ENCODE measurements around the gene FFAR1. TPM values are rescaled to one million over a fixed set of nuclear protein-coding genes. Genes with fewer than 3 reads are reported as not detected.
"Not testable (repeated sequence)": the region's sequence is repeated elsewhere in the genome, so short reads cannot be mapped to it uniquely, and the experiment has no call there.

Gene FFAR1
- total RNA-seq, 1 experiment from 2014 or later, result 0.44 TPM

DNA sequence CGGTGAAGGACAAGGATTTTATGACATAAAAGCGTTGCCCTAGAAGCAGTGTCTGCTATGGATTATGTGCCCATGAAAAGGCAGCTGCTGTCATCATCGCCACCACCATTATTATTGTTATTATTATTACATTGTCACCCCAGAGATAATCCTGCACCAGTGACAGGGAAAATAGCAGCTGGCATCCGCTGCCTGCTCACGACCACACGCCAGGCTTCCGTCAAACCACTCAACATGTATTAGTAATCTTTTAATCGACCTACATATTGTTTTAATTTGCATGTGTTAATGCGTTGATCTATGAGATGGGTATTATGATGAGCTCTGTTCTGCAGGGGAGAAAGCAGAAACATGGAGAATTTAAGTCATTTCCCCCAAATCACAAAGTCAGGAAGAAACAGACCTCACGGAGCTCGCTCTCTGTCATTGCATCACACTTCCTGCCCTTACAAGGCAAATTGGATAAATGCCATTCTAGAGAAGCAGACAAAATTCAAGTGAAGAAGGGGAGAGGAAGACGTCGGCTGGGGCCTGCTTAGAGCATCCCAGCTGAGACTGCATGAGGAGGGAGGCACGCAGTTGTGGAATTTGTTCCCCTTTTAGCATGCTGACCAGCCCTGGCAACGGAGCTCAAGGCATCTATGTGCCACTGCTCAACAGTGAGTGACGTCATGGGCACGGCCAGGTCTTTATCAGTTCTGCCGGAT is 10.3 kb downstream of the FFAR1 start, which contains the start of gene FFAR3:
FFAR3 (plus strand) TSS at position 594 of the 707 bp plus-strand sequence. CDS start 431 bp downstream, outside the sequence.
- H2AFZ ChIP-seq, result no peak within 1 kb of the TSS
- H3K4me1 ChIP-seq (replicated peaks; ENCODE audit: insufficient read depth), result no peaks in the 10 kb centered on the region
- H4K20me1 ChIP-seq (ENCODE audit: insufficient read depth), result no peaks in the 10 kb centered on the region
- intact Hi-C loops (cut with micrococcal nuclease; ENCODE audit: unreplicated experiment), result loop anchor here (10.0 kb wide), 1 partner anchor 213 kb away; the partner anchor contains the start of gene FXYD7
- no peak within 1 kb of the TSS for H3K27ac ChIP-seq
- H3K4me3 ChIP-seq, result no peak within 1 kb of the TSS
- TF ChIP-seq EZH2 (IDR thresholded peaks at IDR 0.05; ENCODE audit: low read depth), result no peak
- TF ChIP-seq, protein P1, sequence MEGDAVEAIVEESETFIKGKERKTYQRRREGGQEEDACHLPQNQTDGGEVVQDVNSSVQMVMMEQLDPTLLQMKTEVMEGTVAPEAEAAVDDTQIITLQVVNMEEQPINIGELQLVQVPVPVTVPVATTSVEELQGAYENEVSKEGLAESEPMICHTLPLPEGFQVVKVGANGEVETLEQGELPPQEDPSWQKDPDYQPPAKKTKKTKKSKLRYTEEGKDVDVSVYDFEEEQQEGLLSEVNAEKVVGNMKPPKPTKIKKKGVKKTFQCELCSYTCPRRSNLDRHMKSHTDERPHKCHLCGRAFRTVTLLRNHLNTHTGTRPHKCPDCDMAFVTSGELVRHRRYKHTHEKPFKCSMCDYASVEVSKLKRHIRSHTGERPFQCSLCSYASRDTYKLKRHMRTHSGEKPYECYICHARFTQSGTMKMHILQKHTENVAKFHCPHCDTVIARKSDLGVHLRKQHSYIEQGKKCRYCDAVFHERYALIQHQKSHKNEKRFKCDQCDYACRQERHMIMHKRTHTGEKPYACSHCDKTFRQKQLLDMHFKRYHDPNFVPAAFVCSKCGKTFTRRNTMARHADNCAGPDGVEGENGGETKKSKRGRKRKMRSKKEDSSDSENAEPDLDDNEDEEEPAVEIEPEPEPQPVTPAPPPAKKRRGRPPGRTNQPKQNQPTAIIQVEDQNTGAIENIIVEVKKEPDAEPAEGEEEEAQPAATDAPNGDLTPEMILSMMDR (conservative IDR thresholded peaks at IDR 0.05), result no peak
- H3K9me3 ChIP-seq (ENCODE audit: insufficient read depth, low read depth), result no peaks in the 10 kb centered on the region
- no TSS peak for BruUV-seq (replicated peaks)
- no peak for DNase-seq
- H3K79me2 ChIP-seq (ENCODE audit: low read depth), result no peaks in the 10 kb centered on the region
- H3K4me2 ChIP-seq, result no peak within 1 kb of the TSS
- ChIA-PET POLR2A (ENCODE audit: unreplicated experiment) (no interaction called here), CTCF (no interaction called here)
- peaks cover 9% of the 10 kb centered on the region for H3K27me3 ChIP-seq (ENCODE audit: insufficient read depth, low read depth)
- no peaks in the 10 kb centered on the region; the same call in 1 of the 2 replicates for H3F3A ChIP-seq (ENCODE audit: insufficient read depth, low read depth)
- no peaks in the 10 kb centered on the region for H3K36me3 ChIP-seq (ENCODE audit: low read depth)
- no peaks in the 10 kb centered on the region for H3K9me2 ChIP-seq (ENCODE audit: insufficient read depth)

GRCh38 chr19:35358834-35359233 is 11.1 kb downstream of the FFAR1 start:
- POLR2A ChIA-PET (ENCODE audit: unreplicated experiment); CTCF ChIA-PET: not testable (repeated sequence)

DNA sequence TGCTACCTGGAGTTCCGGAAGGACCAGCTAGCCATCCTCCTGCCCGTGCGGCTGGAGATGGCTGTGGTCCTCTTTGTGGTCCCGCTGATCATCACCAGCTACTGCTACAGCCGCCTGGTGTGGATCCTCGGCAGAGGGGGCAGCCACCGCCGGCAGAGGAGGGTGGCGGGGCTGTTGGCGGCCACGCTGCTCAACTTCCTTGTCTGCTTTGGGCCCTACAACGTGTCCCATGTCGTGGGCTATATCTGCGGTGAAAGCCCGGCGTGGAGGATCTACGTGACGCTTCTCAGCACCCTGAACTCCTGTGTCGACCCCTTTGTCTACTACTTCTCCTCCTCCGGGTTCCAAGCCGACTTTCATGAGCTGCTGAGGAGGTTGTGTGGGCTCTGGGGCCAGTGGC is 11.7 kb downstream of the FFAR1 start:
- H3K4me1 ChIP-seq (replicated peaks; ENCODE audit: insufficient read depth); DNase-seq; H3K27me3 ChIP-seq (ENCODE audit: insufficient read depth, low read depth); H3K27ac ChIP-seq; H3K36me3 ChIP-seq (ENCODE audit: low read depth); CTCF ChIA-PET; H3K4me2 ChIP-seq; BruUV-seq (replicated peaks); H3K79me2 ChIP-seq (ENCODE audit: low read depth); H4K20me1 ChIP-seq (ENCODE audit: insufficient read depth); POLR2A ChIA-PET (ENCODE audit: unreplicated experiment); H3F3A ChIP-seq (ENCODE audit: insufficient read depth, low read depth); H3K4me3 ChIP-seq; H3K9me3 ChIP-seq (ENCODE audit: insufficient read depth, low read depth); H2AFZ ChIP-seq; H3K9me2 ChIP-seq (ENCODE audit: insufficient read depth): not testable (repeated sequence)
- intact Hi-C loops (cut with micrococcal nuclease; ENCODE audit: unreplicated experiment), result loop anchor here (10.0 kb wide), 1 partner anchor 215 kb away; the partner anchor contains the start of gene FXYD7

More at GRCh38 chr19:35358834-35359233, 11.1 kb downstream of the FFAR1 start:
- not testable (repeated sequence) for H3K79me2 ChIP-seq (ENCODE audit: low read depth); H3K27ac ChIP-seq; H3F3A ChIP-seq (ENCODE audit: insufficient read depth, low read depth); H3K36me3 ChIP-seq (ENCODE audit: low read depth); H3K4me3 ChIP-seq; H3K4me1 ChIP-seq (replicated peaks; ENCODE audit: insufficient read depth); H3K4me2 ChIP-seq; BruUV-seq (replicated peaks); H3K9me2 ChIP-seq (ENCODE audit: insufficient read depth); H3K27me3 ChIP-seq (ENCODE audit: insufficient read depth, low read depth); H4K20me1 ChIP-seq (ENCODE audit: insufficient read depth); H2AFZ ChIP-seq; DNase-seq; H3K9me3 ChIP-seq (ENCODE audit: insufficient read depth, low read depth)
- intact Hi-C loops (cut with micrococcal nuclease; ENCODE audit: unreplicated experiment), result loop anchor here (10.0 kb wide), 1 partner anchor 214 kb away; the partner anchor contains the start of gene FXYD7

DNA sequence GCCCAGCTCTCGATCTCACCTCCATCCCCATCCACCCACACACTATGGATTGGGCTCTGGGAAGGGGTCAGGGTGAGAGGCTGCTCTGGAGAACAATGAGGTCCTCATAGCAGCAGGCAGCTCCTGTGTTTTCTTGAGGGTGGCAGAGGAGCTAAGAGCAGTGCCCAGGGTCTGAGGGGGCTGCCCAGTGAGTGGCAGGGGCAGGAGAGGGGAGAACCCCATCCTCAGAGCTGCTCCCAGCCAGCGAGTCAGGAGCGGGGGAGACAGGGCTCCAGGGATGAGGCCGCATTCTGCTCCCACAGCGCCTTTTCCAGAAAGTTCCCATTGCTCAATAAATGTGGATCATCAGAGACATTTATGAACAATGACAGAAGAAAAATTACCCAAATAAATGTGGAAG is 12.4 kb downstream of the FFAR1 start:
- CTCF ChIA-PET; H3K27me3 ChIP-seq (ENCODE audit: insufficient read depth, low read depth); H3K9me3 ChIP-seq (ENCODE audit: insufficient read depth, low read depth); intact Hi-C loops (cut with micrococcal nuclease; ENCODE audit: unreplicated experiment); H3K4me3 ChIP-seq; POLR2A ChIA-PET (ENCODE audit: unreplicated experiment); H2AFZ ChIP-seq; H3K9me2 ChIP-seq (ENCODE audit: insufficient read depth); H4K20me1 ChIP-seq (ENCODE audit: insufficient read depth); DNase-seq; H3K4me2 ChIP-seq; BruUV-seq (replicated peaks); H3K36me3 ChIP-seq (ENCODE audit: low read depth); H3F3A ChIP-seq (ENCODE audit: insufficient read depth, low read depth); H3K79me2 ChIP-seq (ENCODE audit: low read depth); H3K4me1 ChIP-seq (replicated peaks; ENCODE audit: insufficient read depth); H3K27ac ChIP-seq: not testable (repeated sequence)

All from PC-9 (cell line).